ENCODE measurements around the gene QSOX2.

The QSOX2 gene

GRCh38 chr9:136206602-136207275, 38.9 kb downstream of the QSOX2 start:
- Histone ChIP-seq H3K27ac (ENCODE audit: low read depth, low read length) (no peak overlapping the region), H3K27me3 (ENCODE audit: insufficient read depth, low read length) (peaks cover 30% of the 10 kb centered on the region), H3K36me3 (ENCODE audit: insufficient read depth, low read length) (no peaks in the 10 kb centered on the region), H3K79me2 (ENCODE audit: control insufficient read depth, insufficient read depth, low read length, unreplicated experiment) (no peaks in the 10 kb centered on the region), H3K4me3 (ENCODE audit: low read depth, low read length) (no peak overlapping the region), H3K4me1 (ENCODE audit: control insufficient read depth, insufficient read depth, low read length, unreplicated experiment) (no peaks in the 10 kb centered on the region), H2AFZ (ENCODE audit: low read length, unreplicated experiment) (no peak overlapping the region)

- Histone ChIP-seq H3K27ac (ENCODE audit: low read depth, low read length) (no peak overlapping the region), H3K27me3 (ENCODE audit: insufficient read depth, low read length) (peaks cover 40% of the 10 kb centered on the region), H3K4me3 (ENCODE audit: low read depth, low read length) (no peak overlapping the region), H3K36me3 (ENCODE audit: insufficient read depth, low read length) (no peaks in the 10 kb centered on the region), H3K79me2 (ENCODE audit: control insufficient read depth, insufficient read depth, low read length, unreplicated experiment) (no peaks in the 10 kb centered on the region), H2AFZ (ENCODE audit: low read length, unreplicated experiment) (no peak overlapping the region), H3K4me1 (ENCODE audit: control insufficient read depth, insufficient read depth, low read length, unreplicated experiment) (no peaks in the 10 kb centered on the region)
These were observed 40.0 kb downstream of the QSOX2 start for GRCh38 chr9:136205707-136205992.

DNA sequence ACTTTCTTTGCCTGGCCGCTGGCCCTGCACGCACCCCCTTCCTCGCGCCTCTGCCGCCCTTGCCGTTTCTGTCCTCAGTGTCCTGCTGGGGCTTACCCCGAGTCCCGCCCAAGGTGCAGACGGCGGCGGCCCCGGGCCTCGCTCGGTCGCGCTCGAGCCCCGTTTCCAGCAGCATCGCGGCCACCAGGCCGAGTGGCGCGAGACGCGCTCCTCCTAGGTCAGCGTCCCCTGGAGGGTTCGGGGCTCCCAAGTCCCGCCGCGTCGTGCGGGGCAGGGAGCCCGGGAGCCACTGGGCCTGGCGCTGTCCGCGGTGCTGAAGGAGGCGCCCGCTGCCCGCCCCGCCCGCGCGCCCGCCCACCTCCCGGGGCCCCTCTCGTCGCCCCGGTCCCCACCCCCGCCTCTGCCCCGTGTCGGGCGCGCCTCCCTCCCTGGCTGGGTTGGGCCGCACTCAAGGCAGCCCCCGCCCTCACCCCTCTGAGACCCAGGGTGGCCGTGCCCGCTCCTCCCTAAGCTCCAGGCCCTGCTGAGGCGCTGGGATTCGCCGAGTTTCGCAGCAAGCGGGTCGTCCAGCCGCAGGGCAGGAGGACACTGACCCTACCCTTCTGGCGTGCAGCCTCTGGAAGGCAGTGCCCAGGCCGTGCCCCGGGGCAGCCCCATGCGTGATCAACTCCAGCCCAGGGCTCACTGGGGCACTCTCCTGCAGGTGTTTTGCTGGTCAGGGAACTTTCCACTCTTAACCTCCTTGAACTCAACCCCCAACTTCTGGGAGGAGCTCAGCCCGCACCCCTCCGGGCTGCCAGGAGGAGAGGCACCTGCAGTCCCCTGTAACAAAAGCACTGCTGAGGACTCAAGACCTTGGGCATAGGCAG, 40.5 kb downstream of the QSOX2 start, which contains the start of gene LHX3:
LHX3 (minus strand) TSS at position 291 of the 869 bp plus-strand sequence; CDS start at position 175, 116 bp downstream.
- no peak within 1 kb of the TSS for H3K27ac ChIP-seq (ENCODE audit: low read depth, low read length)
- H3K27me3 ChIP-seq (ENCODE audit: insufficient read depth, low read length): peaks cover 46% of the 10 kb centered on the region
- no peak within 1 kb of the TSS for H2AFZ ChIP-seq (ENCODE audit: low read length, unreplicated experiment)
- no peaks in the 10 kb centered on the region for H3K79me2 ChIP-seq (ENCODE audit: control insufficient read depth, insufficient read depth, low read length, unreplicated experiment)
- no peaks in the 10 kb centered on the region for H3K36me3 ChIP-seq (ENCODE audit: insufficient read depth, low read length)
- H3K4me1 ChIP-seq (ENCODE audit: control insufficient read depth, insufficient read depth, low read length, unreplicated experiment): no peaks in the 10 kb centered on the region
- H3K4me3 ChIP-seq (ENCODE audit: low read depth, low read length): no peak within 1 kb of the TSS

GRCh38 chr9:136204145-136204805, 41.3 kb downstream of the QSOX2 start:
- H3K27me3 ChIP-seq (ENCODE audit: insufficient read depth, low read length): peaks cover 54% of the 10 kb centered on the region
- H3K4me3 ChIP-seq (ENCODE audit: low read depth, low read length): no peak overlapping the region
- H3K79me2 ChIP-seq (ENCODE audit: control insufficient read depth, insufficient read depth, low read length, unreplicated experiment): no peaks in the 10 kb centered on the region
- no peaks in the 10 kb centered on the region for H3K4me1 ChIP-seq (ENCODE audit: control insufficient read depth, insufficient read depth, low read length, unreplicated experiment)
- no peak overlapping the region for H2AFZ ChIP-seq (ENCODE audit: low read length, unreplicated experiment)
- no peaks in the 10 kb centered on the region for H3K36me3 ChIP-seq (ENCODE audit: insufficient read depth, low read length)
- H3K27ac ChIP-seq (ENCODE audit: low read depth, low read length): no peak overlapping the region

- Histone ChIP-seq H3K4me3 (ENCODE audit: low read depth, low read length) (no peak overlapping the region), H3K27me3 (ENCODE audit: insufficient read depth, low read length) (peaks cover 60% of the 10 kb centered on the region), H3K27ac (ENCODE audit: low read depth, low read length) (no peak overlapping the region), H3K36me3 (ENCODE audit: insufficient read depth, low read length) (no peaks in the 10 kb centered on the region), H3K79me2 (ENCODE audit: control insufficient read depth, insufficient read depth, low read length, unreplicated experiment) (no peaks in the 10 kb centered on the region), H2AFZ (ENCODE audit: low read length, unreplicated experiment) (no peak overlapping the region), H3K4me1 (ENCODE audit: control insufficient read depth, insufficient read depth, low read length, unreplicated experiment) (no peaks in the 10 kb centered on the region)
These were observed 42.0 kb downstream of the QSOX2 start for GRCh38 chr9:136203408-136204144.

GRCh38 chr9:136202454-136203407, 42.9 kb downstream of the QSOX2 start:
- Histone ChIP-seq H3K79me2 (ENCODE audit: control insufficient read depth, insufficient read depth, low read length, unreplicated experiment) (no peaks in the 10 kb centered on the region), H3K27me3 (ENCODE audit: insufficient read depth, low read length) (peaks cover 69% of the 10 kb centered on the region), H3K4me1 (ENCODE audit: control insufficient read depth, insufficient read depth, low read length, unreplicated experiment) (no peaks in the 10 kb centered on the region), H3K4me3 (ENCODE audit: low read depth, low read length) (no peak overlapping the region), H3K27ac (ENCODE audit: low read depth, low read length) (no peak overlapping the region), H2AFZ (ENCODE audit: low read length, unreplicated experiment) (no peak overlapping the region), H3K36me3 (ENCODE audit: insufficient read depth, low read length) (no peaks in the 10 kb centered on the region)

- H2AFZ ChIP-seq (ENCODE audit: low read length, unreplicated experiment): no peak overlapping the region
- H3K36me3 ChIP-seq (ENCODE audit: insufficient read depth, low read length): no peaks in the 10 kb centered on the region
- H3K27me3 ChIP-seq (ENCODE audit: insufficient read depth, low read length): peaks cover 78% of the 10 kb centered on the region
- no peak overlapping the region for H3K27ac ChIP-seq (ENCODE audit: low read depth, low read length)
- no peaks in the 10 kb centered on the region for H3K4me1 ChIP-seq (ENCODE audit: control insufficient read depth, insufficient read depth, low read length, unreplicated experiment)
- no peak overlapping the region for H3K4me3 ChIP-seq (ENCODE audit: low read depth, low read length)
- no peaks in the 10 kb centered on the region for H3K79me2 ChIP-seq (ENCODE audit: control insufficient read depth, insufficient read depth, low read length, unreplicated experiment)
These were observed 43.8 kb downstream of the QSOX2 start for GRCh38 chr9:136201609-136202453.

- no peaks in the 10 kb centered on the region for H3K36me3 ChIP-seq (ENCODE audit: insufficient read depth, low read length)
- peaks cover 84% of the 10 kb centered on the region for H3K27me3 ChIP-seq (ENCODE audit: insufficient read depth, low read length)
- H3K4me3 ChIP-seq (ENCODE audit: low read depth, low read length): no peak overlapping the region
- H3K27ac ChIP-seq (ENCODE audit: low read depth, low read length): no peak overlapping the region
- no peaks in the 10 kb centered on the region for H3K4me1 ChIP-seq (ENCODE audit: control insufficient read depth, insufficient read depth, low read length, unreplicated experiment)
- no peak overlapping the region for H2AFZ ChIP-seq (ENCODE audit: low read length, unreplicated experiment)
- no peaks in the 10 kb centered on the region for H3K79me2 ChIP-seq (ENCODE audit: control insufficient read depth, insufficient read depth, low read length, unreplicated experiment)
These were observed 44.4 kb downstream of the QSOX2 start for GRCh38 chr9:136201174-136201573.

- Histone ChIP-seq H3K4me1 (ENCODE audit: control insufficient read depth, insufficient read depth, low read length, unreplicated experiment) (no peaks in the 10 kb centered on the region), H3K27me3 (ENCODE audit: insufficient read depth, low read length) (peaks cover 91% of the 10 kb centered on the region)
These were observed 45.2 kb downstream of the QSOX2 start for GRCh38 chr9:136200424-136200823.

More at GRCh38 chr9:136200424-136200823, 45.2 kb downstream of the QSOX2 start:
- Histone ChIP-seq H3K27ac (ENCODE audit: low read depth, low read length) (no peak overlapping the region), H3K36me3 (ENCODE audit: insufficient read depth, low read length) (no peaks in the 10 kb centered on the region), H2AFZ (ENCODE audit: low read length, unreplicated experiment) (no peak overlapping the region), H3K79me2 (ENCODE audit: control insufficient read depth, insufficient read depth, low read length, unreplicated experiment) (no peaks in the 10 kb centered on the region), H3K4me3 (ENCODE audit: low read depth, low read length) (no peak overlapping the region)

Data from ACC112 (cell line).